Bronchial epithelial cell (primary cell): Measurements from ENCODE around the gene LCOR. TPM values are rescaled to one million over a fixed set of nuclear protein-coding genes. Genes with fewer than 3 reads are reported as not detected.

Source experiments
- DNase-seq: peaks from one replicate; pipeline ENCODE4 v3.0.0-alpha.2; 2010; ENCODE audit warnings: low read depth
- FAIRE-seq: peaks from 2 replicates; lab custom pipeline; 2011; peaks lifted over from hg19 to GRCh38; lab: Jason Lieb, UNC
- H3K27me3 ChIP-seq: 2 replicates; pipeline ENCODE4 v1.5.1; 2011; ENCODE audit warnings: low read length; ENCODE audit not compliant: control insufficient read depth, insufficient read depth
- H3K36me3 ChIP-seq: 2 replicates; pipeline ENCODE4 v1.5.1; 2011; ENCODE audit warnings: low read length; ENCODE audit not compliant: control insufficient read depth, insufficient read depth
- H3K4me3 ChIP-seq: 2 replicates; pipeline ENCODE4 v1.5.1; 2011; ENCODE audit warnings: mild to moderate bottlenecking, low read depth, low read length, control low read depth
- total RNA-seq: library from RNA; depleted of rRNA; stranded (reverse); fragments of >200 nt; gene quantifications from 2 replicates; pipeline ENCODE4 v1.2.1, GENCODE V29; 2014
- TF ChIP-seq, protein P1 (sequence below): IDR thresholded peaks from 2 replicates; pipeline ENCODE4 v1.5.1; 2011; ENCODE audit warnings: mild to moderate bottlenecking, moderate library complexity, low read length, control low read depth, inconsistent platforms; ENCODE audit not compliant: insufficient read depth, severe bottlenecking

The LCOR gene
- total RNA-seq, 1 donor from 2014 or later = 29.5 TPM

DNA sequence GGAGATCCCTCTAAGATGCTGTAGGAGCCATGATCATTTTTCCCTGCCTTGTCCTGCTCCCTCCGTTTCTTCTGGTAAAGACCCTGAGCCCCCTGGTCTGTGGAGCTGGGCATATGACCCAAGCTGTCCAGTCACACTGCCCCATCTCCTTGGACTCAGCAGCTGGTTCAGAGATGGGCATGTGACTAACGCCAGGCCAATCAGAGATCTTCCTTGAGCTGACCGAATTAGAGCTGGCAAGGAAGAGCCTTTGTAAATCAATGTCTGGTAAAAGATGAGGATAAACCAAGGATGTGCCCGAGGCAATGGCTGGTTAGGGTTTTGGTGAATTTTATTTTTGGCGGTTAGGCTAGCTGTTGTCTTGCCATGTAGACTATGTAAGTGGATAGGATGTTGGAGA is 173.3 kb downstream of the LCOR start:
- TF ChIP-seq, protein P1, sequence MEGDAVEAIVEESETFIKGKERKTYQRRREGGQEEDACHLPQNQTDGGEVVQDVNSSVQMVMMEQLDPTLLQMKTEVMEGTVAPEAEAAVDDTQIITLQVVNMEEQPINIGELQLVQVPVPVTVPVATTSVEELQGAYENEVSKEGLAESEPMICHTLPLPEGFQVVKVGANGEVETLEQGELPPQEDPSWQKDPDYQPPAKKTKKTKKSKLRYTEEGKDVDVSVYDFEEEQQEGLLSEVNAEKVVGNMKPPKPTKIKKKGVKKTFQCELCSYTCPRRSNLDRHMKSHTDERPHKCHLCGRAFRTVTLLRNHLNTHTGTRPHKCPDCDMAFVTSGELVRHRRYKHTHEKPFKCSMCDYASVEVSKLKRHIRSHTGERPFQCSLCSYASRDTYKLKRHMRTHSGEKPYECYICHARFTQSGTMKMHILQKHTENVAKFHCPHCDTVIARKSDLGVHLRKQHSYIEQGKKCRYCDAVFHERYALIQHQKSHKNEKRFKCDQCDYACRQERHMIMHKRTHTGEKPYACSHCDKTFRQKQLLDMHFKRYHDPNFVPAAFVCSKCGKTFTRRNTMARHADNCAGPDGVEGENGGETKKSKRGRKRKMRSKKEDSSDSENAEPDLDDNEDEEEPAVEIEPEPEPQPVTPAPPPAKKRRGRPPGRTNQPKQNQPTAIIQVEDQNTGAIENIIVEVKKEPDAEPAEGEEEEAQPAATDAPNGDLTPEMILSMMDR = no peak
- DNase-seq (no peak), FAIRE-seq (no peak)
- Histone ChIP-seq H3K4me3 (no peak overlapping the region), H3K27me3 (no peaks in the 10 kb centered on the region), H3K36me3 (no peaks in the 10 kb centered on the region)

DNA sequence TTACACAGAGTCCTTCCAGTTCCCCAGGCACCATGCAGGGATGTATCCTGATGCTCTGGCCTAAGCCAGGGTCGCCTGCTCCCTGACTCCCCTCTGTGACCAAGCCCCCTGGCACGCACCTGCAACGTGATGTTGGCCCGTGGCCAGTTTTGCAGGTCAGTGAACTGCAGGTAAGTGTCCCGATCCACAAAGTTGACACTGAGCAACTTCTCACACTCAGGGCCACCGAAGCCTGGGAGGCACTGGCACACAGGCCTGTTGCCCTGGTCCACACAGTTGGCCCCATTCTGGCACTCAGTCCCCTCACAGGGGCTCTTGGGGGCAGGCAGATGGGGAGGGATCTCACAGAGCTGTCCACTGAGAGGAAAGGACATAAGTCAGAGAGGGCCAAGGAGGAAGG is 174.3 kb downstream of the LCOR start:
- Histone ChIP-seq H3K4me3 (no peak overlapping the region), H3K36me3 (no peaks in the 10 kb centered on the region), H3K27me3 (peaks cover 1% of the 10 kb centered on the region)
- FAIRE-seq (no peak), DNase-seq (no peak)
- TF ChIP-seq, protein P1 = no peak

DNA sequence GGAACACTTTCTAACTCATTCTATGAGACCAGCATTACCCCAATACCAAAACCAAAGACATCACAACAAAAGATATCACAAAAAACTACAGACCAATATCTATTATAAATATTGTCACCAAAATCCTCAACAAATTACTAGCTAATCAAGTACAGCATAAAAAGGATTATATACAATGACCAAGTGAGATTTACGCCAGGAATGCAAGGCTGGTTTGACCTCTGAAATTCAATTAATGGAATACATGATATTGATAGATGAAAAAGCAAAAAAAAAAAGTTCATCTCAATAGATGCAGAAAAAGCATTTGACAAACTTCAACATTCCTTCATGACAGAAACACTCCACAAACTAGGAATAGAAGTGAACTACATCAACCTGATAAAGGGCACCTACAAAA is 175.3 kb downstream of the LCOR start:
- TF ChIP-seq, protein P1 = no peak
- Histone ChIP-seq H3K36me3 (no peaks in the 10 kb centered on the region), H3K4me3 (no peak overlapping the region), H3K27me3 (peaks cover 1% of the 10 kb centered on the region)
- no peak for DNase-seq
- FAIRE-seq = no peak

DNA sequence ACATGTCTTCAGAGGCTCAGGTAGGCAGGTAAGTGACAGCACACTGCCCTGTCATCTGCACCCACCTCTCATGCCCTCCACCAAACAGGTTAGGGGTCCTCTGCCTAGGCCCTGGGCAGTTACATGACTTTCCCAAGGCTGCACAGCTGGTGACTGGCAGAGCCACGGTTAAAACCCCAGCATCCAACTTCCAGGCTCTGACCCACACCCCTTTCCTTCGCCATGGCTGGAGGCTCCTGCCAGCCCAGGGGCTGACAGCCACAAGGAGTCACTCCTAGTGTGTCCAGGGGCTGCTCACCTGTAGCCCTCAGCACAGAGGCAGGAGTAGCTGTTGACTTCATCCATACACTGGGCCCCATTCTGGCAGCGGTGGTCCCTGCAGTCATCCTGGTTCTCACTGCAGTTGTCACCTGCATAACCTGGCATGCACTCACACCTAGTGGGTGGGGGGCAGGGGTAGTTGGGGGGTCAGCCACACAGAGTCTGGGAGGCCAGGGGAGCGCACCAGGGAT is 178.7 kb downstream of the LCOR start:
- peaks cover 1% of the 10 kb centered on the region for H3K27me3 ChIP-seq
- H3K4me3 ChIP-seq = no peak overlapping the region
- FAIRE-seq (no peak), DNase-seq (no peak)
- TF ChIP-seq, protein P1 = no peak
- no peaks in the 10 kb centered on the region for H3K36me3 ChIP-seq

DNA sequence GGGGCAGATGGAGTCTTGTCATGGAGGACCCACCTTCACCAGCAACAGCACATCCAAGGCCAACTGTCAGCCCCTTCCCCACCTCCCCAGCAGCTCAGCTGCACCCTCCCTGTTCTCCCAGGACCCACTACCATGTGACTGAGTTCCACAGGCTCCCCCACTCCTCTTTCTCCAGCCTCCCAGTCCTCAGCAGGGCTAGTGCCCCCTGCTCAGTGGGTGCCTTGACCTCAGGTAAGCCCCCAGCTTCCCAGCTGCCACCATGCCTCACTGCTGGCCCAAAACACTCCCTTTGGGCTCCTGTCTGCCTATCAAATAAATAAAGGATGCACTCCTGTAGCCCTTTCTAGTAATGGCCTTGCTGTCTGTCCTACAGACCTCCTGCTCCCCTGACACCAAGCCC is 179.3 kb downstream of the LCOR start:
- no peak for DNase-seq
- Histone ChIP-seq H3K4me3 (no peak overlapping the region), H3K27me3 (peaks cover 1% of the 10 kb centered on the region), H3K36me3 (no peaks in the 10 kb centered on the region)
- TF ChIP-seq, protein P1 = no peak
- FAIRE-seq = no peak

DNA sequence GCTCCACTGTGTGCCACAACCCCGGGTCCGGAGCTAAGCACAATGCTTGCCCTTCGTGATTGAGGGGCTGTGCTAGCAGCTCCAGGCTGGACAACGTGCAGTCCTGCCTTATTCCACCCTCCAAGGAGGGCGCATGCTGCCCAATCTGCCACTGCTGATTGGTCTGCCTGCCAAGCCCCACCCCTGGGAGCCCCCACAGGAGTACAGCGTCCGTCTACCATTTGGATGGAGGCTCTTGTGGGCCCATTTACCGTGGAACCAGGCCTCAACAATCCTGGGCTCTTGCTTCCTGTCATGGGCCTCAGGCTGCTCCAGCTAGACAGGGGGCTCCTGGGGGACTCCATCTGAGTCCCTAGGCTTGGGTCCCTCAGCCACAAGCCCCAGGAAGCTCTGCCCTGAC is 180.4 kb downstream of the LCOR start:
- FAIRE-seq (no peak), DNase-seq (no peak)
- Histone ChIP-seq H3K36me3 (no peaks in the 10 kb centered on the region), H3K4me3 (no peak overlapping the region), H3K27me3 (peaks cover 1% of the 10 kb centered on the region)
- TF ChIP-seq, protein P1 = no peak
